Thyroid gland (tissue), 4 donors: ENCODE data around the gene ETV3.

Experiments
- POLR2A ChIP-seq, 2 donors: fragments of 450-650 bp; IDR thresholded peaks; one replicate each; pipeline ENCODE4 v1.6.1; 2017; ENCODE audit warnings: antibody characterized with exemption in 2 of 2, mild to moderate bottlenecking in 2 of 2, moderate library complexity in 1 of 2
- TF ChIP-seq, protein P1 (sequence below), 6 experiments: fragments of 200-600 bp in 3 of 6; fragments of 450-650 bp in 3 of 6; sonication (generic) in 3 of 6; IDR thresholded peaks; one replicate each; pipeline ENCODE4 v1.5.1; 2016 to 2019; ENCODE audit warnings: antibody characterized with exemption in 6 of 6, mild to moderate bottlenecking in 2 of 6, inconsistent platforms in 1 of 6, moderate library complexity in 1 of 6

DNA sequence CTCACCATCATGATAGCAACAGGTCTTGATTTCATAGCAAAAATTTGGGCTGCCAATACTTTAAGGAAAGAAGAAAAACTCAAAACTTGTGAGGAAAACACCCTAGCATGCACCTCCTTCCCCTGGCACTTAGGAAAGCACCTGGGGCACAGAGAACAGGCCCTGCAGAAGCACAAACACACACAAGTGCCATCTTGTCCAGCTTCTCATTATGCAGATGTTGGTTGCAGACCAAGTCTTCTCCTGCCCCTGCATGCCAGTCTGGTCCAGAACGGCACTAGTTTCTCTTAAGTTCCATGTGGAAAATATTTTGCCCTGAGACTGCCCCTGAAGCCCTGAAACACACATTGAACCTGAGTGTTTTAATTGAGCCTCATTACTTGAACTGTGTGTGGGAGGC lies 6.3 kb upstream of the ETV3 start:
- TF ChIP-seq, protein P1, sequence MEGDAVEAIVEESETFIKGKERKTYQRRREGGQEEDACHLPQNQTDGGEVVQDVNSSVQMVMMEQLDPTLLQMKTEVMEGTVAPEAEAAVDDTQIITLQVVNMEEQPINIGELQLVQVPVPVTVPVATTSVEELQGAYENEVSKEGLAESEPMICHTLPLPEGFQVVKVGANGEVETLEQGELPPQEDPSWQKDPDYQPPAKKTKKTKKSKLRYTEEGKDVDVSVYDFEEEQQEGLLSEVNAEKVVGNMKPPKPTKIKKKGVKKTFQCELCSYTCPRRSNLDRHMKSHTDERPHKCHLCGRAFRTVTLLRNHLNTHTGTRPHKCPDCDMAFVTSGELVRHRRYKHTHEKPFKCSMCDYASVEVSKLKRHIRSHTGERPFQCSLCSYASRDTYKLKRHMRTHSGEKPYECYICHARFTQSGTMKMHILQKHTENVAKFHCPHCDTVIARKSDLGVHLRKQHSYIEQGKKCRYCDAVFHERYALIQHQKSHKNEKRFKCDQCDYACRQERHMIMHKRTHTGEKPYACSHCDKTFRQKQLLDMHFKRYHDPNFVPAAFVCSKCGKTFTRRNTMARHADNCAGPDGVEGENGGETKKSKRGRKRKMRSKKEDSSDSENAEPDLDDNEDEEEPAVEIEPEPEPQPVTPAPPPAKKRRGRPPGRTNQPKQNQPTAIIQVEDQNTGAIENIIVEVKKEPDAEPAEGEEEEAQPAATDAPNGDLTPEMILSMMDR (IDR thresholded peaks at IDR 0.05), result no peak
- TF ChIP-seq POLR2A (IDR thresholded peaks at IDR 0.05), result no peak
